Dedifferentiated amniotic fluid mesenchymal stem cell (primary cell): ENCODE measurements around the gene HOXB4.

Experiments used
- DNase-seq: peaks from one replicate; pipeline ENCODE4 v3.0.0-alpha.2; 2016; ENCODE audit errors: extremely low spot score

The HOXB4 gene

DNA sequence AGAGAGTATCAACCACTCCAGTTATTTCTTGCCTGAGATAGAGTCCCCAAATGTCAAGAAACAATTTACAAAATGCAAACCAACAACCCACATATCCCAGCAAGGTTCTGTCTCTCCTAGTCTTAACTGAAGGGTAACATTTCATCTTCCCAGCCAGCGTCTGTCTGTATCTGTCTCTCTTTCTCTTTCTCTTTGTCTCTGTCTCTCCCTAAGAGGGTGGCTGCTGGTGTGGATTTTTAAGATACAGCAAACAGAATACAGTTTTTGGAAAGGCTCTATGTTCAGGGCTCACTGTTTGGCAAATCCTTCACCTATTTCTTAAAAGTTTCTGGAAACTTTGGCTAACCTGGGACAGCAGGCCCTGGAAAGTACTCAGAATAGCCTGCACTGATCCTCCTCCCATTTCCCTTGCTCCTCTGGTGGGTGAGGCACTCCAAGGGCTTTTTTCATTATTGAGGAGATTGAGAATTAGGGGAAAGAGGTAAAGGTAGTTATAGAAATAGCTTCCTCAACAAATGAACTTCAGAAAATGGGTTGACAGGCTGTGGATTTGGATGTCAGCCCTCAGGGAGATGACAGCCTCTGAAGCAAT lies 6.2 kb downstream of the HOXB4 start:
- DNase-seq = no peak

DNA sequence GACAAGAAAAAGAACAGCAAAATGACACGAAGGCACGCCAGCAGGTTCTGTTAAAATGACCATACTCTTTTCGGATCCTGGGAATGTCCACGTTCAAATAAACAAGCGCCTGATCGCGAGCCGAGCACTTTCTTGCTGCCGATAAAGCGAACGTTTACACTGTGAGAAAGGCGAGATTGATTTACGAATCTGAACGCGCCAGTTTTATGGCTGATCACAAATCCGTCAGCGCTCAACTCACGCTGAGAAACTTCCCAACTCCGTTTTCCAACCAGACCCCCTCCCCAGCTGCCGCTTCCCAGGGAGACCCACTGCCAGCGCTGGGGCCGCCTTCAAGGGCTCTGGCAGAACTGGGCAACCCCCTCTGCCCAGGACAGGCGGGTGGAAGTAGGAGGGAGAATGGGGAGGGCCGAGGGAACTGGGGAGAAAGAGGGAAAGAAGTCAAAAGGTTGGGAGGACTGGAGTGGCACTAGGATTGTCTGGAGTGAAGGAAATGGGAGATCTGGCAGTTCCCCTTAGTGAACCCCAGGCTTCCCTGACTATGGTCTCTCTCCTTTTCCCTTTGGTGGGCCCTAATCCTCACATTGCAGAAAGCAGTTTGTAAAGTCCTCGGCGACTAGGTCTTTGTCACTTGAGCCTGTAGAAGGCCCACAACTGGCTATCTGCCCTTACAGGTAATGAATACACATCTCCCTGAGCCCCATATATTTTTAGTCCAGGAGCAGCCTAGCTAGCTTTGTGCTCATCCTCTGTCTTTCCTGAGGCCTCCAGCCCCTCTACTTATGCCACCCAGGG lies 6.9 kb downstream of the HOXB4 start:
- DNase-seq = no peak

DNA sequence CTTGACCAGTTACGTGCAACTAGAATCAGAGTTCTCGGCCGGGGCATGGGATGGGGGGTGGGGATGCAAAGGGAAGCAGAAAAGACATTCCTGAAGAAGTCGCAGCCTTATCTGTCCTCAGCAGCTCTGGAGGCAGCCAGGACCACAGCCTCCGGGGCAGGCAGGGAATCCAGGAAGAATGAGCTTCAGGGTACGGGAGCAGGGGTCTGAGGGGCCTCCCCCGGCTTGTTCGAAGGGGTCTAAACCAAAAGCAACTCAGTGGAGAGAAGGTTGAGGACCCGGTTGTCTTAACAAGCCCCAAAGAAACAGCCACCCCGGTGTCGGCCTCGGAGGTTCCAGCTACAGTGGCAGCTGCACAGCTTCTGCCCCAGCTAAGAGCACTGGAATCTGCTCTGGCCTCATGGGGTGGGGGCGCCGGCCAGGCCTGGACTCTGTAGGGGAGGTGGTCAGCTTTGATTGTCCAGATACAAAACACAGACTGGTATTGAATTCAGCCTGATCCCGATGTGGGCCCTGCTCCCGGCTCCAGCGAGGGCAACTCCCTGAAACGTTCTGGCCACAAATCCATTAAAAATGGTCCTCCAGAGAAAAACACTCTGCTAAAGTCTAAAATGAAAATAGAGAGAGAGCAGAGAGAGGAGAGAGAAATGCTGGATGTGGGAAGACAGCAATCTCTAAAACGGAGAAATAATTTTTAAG lies 7.7 kb downstream of the HOXB4 start:
- no peak for DNase-seq

DNA sequence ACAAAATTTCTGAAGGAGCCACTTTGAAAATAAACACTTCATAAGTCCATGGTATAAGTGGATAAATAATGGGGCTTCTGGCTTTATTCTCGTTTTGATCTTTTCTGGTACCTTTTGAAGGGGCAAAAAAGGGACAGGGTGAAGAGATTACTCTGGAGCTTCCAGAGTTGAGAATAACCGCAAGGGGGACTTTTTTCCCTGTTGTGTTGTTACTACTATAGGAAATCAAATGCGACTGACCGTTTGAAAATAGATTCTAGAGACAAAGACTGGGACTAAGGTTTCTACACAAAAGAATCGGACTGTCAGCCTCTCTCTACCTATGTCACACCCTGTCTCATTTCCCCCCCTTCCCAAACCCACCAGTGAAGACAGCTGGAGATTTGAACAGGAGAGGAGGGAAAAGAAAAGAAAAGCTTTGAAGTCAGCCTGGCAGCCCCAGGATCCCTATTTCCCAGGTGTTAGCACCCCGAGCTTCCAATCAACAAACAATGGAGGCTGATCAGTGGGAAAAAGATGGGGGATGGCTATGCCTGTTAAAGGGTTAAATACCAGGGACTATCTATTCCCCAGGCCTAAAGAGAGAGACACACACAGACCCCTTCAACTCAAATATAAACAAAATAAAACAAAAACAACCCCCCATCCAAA lies 8.4 kb downstream of the HOXB4 start:
- no peak for DNase-seq

DNA sequence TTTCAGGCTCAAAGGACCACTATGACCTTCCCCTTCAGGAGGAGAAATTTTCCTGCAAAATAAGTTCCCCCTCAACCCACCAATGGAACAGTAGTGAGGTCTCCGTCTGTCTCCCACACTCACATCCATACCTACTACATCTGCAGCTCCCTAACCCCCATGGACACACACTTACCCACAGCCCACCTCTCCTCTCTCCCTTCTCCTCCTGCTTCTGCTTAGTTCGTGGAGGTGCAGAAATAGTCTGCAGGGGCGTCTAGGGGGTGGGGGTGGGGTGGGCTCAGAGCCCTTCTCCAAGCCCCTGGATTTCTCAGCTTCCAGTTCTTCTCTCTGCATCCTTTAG lies 8.9 kb downstream of the HOXB4 start:
- no peak for DNase-seq

DNA sequence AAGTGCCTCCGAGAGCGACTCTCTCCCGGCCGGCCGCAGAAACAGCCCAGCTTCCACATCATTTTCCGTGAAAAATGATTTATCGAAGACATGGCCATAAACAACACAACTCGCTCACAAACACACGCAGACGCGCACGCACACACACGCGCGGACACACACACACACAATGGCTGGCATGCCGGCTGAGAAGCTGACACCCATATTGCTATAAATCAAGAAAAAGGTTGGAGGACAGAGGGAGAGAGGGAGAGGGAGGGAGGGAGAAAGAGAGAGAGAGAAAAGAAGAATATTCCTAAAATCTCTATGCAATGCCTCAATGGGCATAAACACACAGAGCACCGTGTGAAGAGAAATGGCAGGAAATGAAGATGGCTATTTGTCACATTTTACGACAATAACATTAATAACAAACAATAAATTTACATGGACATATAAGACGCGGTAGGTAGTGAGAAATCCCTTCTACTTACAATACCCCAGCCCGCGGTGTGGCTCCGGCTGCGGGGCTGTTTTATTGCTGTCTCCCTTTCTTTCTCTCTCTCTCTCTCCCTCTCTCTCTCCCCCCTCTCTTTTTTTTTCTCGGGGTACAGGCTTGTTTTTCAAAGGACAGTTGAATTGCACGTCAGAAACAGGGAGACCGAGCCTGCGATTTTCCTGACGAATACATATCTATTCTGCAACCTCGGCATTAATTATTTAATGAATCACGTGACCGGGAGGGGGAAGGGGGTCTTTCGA lies 9.5 kb downstream of the HOXB4 start:
- DNase-seq = no peak

DNA sequence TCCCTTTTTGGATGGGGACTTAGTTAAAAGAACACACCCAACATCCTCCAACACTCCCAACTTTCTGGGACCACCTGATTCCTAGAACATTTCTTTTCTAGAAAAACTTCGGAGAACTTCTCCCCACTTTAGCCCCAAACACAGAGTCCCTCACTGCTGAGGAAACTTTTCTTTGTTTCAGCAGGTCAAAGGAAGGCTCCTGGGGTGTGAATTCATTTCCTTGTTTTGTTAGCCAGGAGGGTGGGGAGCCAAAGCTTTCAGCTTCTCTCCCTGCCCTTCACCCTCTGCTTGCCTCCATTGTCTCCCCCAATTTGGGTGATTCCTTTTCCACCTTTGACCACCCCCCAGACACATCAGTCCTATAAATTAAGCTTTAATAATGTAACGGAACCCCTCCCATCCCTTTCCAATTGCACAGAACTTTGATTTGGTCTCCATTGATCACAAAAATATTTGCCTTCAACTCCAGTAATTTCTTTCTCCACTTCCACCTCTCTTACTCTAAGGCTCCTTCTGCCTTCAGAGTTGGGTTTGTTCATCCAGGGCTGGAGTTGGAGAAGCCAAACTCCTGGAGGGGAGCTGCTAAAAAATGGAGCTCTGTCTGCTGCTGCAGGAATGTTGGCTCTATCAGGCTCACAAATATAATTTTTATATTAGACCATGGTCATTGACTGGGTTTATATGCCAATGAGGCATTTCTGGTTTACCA lies 10.3 kb downstream of the HOXB4 start:
- DNase-seq = no peak

DNA sequence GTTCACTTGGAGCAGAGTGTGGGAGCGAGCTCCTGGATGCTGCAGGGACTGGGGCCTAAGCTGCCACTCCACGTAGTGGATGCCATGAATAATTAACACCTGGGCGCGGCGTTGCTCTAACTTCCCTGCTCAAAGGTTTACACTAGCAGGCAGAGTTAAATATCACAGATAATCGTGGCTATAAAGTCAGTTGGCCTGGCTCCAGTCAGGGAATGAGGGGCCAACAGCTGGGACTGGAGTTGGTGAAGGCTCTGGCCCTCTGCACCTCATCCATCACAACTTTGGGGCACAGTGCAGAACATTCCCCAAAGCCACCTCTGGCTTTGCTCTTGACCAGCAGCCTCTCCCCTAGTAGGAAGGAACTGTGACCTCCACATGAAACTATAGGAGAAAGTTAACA lies 10.9 kb downstream of the HOXB4 start:
- DNase-seq = no peak

DNA sequence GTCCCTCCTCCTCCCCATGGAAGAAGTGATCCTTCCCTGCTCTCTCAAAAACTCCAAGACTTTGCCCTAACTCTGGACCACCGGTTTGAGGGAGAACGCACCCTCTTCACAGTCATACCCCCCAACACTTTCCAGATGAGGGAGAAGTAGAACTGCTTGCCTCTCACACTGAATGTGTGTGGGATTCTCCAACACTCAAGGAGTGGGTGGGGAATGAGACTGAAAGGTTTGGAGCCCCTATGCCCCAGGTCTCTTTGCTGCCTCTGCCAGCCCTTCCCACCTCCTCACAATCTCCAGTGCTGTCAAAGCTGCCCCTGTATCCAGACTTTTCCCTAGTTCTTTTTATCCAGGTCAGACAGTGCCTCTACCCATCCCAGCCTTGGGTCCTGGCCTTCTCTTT lies 11.4 kb downstream of the HOXB4 start:
- DNase-seq = no peak

DNA sequence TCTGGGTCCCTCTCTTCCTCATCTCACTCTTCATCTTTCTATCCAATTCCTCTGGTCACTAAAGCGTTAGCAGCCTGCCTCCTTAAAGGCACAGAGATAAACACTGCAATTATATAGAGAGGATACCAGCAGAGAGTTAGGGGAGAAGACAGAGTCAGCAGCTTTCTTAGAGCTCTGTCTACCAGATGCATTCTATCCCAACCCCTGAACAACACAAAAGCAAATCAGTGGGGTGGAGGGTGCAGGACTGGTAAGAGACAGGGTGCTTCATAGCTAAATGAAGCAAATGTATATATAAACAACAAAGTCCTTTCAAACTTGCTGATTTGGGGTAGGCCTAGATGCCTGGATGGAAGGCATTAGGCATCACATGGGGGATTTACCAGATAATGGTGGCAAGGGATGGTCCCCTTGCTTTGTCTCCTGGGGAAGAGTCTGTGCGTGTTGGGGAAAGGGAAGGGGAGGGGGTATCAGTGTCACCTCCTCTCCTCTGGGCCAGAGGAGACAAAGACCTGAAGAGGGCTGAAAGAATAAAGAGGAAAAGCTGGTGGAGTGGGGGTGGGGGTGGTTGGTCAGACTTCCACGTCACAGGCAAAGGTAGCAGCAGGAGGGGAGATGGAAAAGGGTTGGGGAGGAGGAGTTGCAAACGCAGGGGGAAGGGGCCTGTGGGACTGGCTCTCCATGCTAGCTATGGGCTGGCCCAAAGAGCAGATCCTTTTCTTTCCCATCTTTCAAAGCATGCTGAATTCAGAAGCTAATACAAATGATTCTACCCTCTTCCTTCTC lies 12.0 kb downstream of the HOXB4 start:
- DNase-seq = no peak

DNA sequence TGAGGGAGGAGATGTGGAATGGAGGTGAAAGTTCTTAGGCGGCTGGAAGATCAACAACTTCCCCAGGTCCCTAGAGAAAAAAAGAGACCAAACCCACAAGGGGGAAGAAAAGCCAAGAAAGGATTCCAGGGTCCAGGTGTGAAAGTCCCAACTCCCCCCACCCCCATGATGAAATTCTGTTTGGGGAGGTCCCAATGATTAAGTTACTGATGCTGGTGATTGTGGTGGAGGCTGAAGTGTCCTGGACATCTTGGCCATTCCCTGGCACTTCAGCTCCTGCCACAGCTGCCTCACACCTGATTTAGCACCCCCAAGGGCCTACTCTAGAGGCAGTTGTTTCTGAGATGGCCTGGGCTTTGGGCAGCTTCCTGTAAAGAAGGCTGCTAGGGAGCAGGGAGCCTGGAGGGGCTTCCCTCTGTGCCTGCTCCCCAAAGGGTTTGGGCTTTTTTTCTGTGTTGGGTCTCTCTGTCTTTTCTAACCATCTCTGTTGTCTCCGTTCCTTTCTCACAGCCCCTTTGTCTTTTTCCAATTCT lies 13.1 kb downstream of the HOXB4 start:
- no peak for DNase-seq

DNA sequence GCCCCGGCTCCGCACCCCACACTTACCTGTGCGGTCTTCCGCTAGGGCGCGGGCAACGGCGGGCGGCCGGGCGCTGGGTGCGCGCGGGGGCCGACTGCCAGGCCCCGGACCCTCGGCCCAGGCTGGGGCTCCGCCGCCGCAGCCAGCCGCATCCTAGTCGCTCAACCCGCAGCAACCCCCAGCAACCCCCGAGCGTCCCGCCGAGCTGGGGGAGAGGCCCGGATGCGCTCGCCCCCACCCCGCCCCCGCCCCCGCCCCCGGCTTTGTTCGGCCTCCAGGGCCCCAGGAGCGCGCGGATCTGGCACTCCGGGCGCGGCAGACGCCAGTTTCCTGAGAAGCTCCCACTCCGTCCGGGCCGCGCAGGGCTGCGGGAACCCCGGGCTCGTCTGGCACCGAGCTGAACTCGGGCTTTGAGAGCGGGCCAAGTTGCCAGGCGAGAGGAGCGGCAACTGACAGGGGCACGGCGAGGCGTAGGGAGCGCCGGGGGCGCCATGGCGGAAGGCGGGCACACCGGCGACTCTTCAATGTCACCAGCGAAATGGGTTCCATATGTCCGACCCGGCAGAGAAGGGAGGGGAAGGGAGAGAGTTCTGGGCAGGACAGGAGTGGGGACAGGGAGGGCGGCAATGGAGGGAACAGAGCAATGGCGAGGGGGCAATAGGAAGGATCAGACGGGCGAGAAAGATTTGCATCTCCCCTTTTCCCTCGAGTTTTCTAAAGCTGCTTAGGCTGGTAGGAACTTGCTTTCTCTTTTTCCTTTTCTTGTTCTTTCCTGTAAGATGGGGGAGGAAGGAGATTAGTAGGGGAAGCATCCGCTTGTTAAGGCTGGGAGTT lies 13.7 kb downstream of the HOXB4 start:
- no peak for DNase-seq

DNA sequence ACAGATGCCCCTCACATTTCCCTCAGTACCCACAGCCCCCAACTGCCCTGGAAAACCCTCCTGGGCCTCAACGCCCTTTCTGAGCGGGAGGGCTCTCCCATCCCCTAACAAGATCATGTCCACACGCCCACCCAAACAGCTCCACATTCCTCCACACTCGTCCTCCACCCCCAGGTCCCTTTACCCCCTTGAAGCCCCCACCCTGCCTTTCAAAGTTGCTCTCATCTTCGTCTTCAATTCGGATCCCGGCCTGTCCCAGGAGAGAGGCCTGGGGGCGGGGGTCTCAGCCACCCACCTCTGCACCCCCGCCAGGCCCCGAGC lies 14.3 kb downstream of the HOXB4 start:
- DNase-seq = no peak

DNA sequence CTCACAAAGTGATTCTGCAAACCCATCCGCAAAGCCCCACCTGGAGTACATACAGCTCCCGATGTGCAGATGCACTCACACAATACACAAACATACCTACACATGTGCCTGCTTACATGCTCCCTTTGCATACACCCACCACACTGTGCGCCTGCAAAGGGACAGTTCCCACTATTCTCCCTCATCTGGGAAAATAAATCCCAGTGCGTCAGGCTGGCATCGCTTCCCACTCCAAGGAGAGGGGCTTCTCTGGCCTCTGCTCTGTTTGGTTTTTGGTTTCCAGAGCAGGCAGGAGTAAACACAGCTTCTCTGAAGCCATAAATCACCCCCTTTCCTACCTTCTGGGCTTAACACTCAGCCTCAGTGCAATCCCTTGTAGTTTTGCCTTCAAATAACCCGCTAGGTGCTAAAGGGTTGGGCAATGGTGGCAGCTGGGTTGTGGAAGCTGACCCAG lies 14.7 kb downstream of the HOXB4 start:
- DNase-seq = no peak

DNA sequence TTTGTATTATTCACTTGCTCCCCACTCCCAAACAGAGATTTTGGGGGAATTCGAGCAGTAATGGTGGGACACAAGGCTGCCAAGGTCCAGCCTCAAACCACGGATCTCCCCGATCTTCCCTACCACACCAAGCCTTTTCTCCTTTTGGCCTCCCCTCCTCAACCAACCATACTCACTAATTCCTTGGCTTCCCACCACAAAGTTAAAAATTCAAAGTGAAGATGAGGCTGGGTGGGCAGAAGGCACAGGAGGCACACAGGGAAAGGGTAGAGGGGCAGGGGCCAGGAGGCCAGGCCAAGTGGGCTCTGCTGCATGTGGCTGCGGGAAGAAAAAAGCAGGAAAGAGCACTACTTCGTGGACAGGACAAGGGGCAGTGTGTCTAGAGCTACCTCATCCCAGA lies 15.2 kb downstream of the HOXB4 start:
- DNase-seq = no peak

DNA sequence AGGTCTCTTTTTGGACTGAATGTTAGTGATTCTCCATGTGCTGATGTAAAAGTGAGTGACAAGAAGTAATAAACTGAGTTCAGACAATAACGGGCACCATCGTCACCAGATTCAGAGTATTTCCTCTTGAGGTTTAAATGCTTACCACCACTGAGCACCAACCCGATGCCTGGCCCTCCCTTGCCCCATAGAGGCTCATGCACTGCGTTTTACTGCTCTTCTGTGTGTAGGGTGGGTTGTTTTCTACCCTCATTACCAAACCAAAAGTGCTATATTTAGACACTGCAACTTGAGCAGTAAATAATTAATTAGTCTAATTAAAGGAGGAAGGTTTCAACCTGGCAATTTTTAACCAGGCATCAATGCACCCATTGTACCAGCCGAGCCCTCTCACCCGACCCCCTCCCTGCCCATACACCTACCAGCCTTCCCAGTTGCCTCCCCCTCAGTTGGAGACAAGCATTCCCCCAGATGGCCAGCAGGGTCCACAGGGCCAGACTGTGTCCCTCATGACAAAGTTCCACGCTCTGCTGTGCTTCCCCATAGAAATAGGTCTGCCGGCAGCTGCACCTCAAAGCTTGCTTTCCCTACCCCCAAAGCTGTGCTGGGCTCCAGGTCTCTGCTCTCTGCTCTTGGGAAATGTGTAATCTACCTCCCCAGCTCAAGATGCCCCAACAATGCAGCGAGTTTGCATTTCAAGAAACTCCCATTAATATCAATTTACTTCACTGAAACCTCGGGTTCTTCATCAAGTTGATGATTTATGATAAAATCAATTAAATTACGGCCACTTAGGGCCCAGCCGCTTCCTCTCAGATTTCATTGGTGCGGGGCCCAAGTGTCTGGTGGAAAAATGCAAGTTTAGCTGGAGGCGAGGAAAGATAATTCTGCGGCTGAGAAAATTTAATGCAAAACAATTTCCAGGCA lies 16.0 kb downstream of the HOXB4 start:
- no peak for DNase-seq

DNA sequence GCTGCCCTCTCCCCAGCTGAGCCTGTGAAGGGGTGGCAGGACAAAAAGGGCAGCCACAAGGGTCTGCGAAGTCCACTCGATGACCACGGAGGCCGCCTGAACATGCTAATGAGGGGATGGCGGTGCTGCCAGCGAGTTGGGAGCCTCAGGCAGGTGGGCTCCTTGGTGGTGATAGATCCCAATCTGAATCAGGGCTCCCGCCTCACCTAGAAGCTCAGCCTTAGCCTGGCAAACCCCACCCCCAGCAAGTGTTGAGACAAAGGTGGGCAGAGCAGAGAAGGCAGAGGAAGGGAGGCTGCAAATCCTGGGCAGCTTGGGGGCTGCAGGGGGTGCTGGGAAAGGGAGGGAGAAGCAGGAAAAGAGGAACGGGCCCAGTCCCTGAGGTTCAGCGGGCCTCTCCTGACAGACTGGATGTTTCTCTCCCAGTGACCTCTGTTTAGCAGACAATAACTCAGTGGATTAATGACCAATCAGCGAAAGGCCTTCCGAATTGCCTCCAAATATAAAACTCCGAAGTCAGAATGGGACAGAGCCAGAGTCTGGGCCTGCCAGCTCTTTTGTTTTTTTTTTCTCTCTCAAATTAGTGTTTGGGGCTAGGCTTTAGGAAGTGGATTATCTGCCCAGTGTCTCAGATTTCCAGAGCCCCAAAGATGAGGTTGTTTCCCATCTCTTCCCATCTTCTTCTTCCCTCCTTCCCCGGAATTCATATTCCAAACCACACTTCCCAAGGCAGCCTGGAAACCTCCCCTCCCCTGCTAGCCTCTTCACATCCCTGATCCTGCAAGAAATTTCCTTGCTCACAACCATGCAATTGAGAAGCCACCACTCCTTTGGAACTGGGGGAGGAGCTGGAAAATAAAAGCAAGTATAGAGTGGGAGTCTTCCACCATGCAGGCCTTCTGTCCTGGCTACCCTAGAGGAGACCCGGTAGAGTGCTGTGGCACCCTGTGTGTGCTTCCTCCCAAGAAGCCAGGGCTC lies 18.0 kb downstream of the HOXB4 start:
- no peak for DNase-seq
